Colonic mucosa (tissue), 4 donors: ENCODE measurements around the gene WDR91. TPM values are rescaled to one million over a fixed set of nuclear protein-coding genes. Genes with fewer than 3 reads are reported as not detected.

Experiments used
- DNase-seq: peaks from one replicate; pipeline ENCODE4 v3.0.0-alpha.2; 2020
- H3K27ac ChIP-seq: fragments of 200-600 bp; one replicate; pipeline ENCODE4 v1.8.0; 2021
- H3K27me3 ChIP-seq: fragments of 200-600 bp; one replicate; pipeline ENCODE4 v1.8.0; 2021
- H3K36me3 ChIP-seq: fragments of 200-600 bp; one replicate; pipeline ENCODE4 v1.8.0; 2021
- H3K4me1 ChIP-seq: fragments of 200-600 bp; one replicate; pipeline ENCODE4 v1.8.0; 2021; ENCODE audit warnings: mild to moderate bottlenecking
- H3K4me3 ChIP-seq: fragments of 200-600 bp; one replicate; pipeline ENCODE4 v1.8.0; 2021
- H3K9ac ChIP-seq, 2 donors: one replicate each; pipeline ENCODE4 v1.7.0; 2013; ENCODE audit warnings: control low read depth in 2 of 2, low read depth in 2 of 2, low read length in 2 of 2
- H3K9me3 ChIP-seq: fragments of 200-600 bp; one replicate; pipeline ENCODE4 v1.8.0; 2021
- CTCF ChIP-seq: fragments of 200-600 bp; IDR thresholded peaks from one replicate; pipeline ENCODE4 v1.8.0; 2022; ENCODE audit warnings: antibody characterized with exemption, mild to moderate bottlenecking
- intact Hi-C: fragments of 100-400 bp; cut with DNase I; formaldehyde crosslinking; loops from one replicate; pipeline ENCODE4 v1.14.1; 2022
- total RNA-seq, 2 donors: library from RNA; stranded (reverse); fragmentation: NEBNext Ultra II Directional in 1 of 2; extraction: Animal tissue kit (Norgen Biotek cat#: 25700) in 1 of 2; gene quantifications; one replicate each; pipeline ENCODE4 v1.2.1, GENCODE V29; 2021
- donor health status: healthy.
- donor health status: DM: no; HTN: no; CAD: no.
- donor health status: DM: no; HTN: no; CAD: no.

WDR91 gene
- total RNA-seq, 2 donors from 2014 or later: 4.8 to 6.5 TPM

GRCh38 chr7:135167365-135167917 lies 43.9 kb downstream of the WDR91 start:
- no peak for TF ChIP-seq CTCF
- Histone ChIP-seq H3K9me3 (no peaks in the 10 kb centered on the region), H3K27ac (no peak overlapping the region), H3K4me1 (peaks cover 6% of the 10 kb centered on the region), H3K36me3 (no peaks in the 10 kb centered on the region), H3K9ac (no peak overlapping the region), H3K27me3 (no peaks in the 10 kb centered on the region), H3K4me3 (no peak overlapping the region)
- intact Hi-C loops: no loop called here
- peak; percentile 16 for DNase-seq

- Histone ChIP-seq H3K27ac (no peak overlapping the region), H3K36me3 (no peaks in the 10 kb centered on the region), H3K9ac (no peak overlapping the region), H3K4me3 (no peak overlapping the region), H3K9me3 (no peaks in the 10 kb centered on the region), H3K27me3 (no peaks in the 10 kb centered on the region), H3K4me1 (peaks cover 6% of the 10 kb centered on the region)
- no peak for DNase-seq
- TF ChIP-seq CTCF: no peak
- intact Hi-C loops: no loop called here
These were observed 44.9 kb downstream of the WDR91 start for GRCh38 chr7:135166338-135166990.

DNA sequence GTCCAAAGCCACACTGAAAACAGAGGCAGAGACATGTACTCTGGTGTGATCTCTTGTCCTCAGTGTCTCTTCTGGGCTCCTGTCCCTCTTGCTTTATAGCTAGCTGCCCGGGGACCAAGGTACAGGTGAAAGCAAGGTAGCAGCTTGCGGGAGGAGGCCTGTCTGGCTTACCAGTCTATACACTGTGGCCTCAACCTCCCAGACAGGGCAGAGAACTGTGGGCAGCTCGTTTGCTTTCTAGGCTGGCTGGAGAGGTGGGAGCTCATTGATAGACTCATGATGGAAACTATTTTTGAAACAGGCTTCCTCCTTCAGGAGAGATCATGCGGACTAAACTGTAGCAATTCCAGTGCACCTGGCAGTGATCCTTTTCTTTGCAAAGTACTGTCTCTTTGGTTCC lies 45.5 kb downstream of the WDR91 start:
- Histone ChIP-seq H3K27ac (no peak overlapping the region), H3K4me1 (peaks cover 6% of the 10 kb centered on the region), H3K27me3 (no peaks in the 10 kb centered on the region), H3K9ac (no peak overlapping the region), H3K9me3 (no peaks in the 10 kb centered on the region), H3K4me3 (no peak overlapping the region), H3K36me3 (no peaks in the 10 kb centered on the region)
- DNase-seq: no peak
- TF ChIP-seq CTCF: no peak
- intact Hi-C loops: no loop called here

DNA sequence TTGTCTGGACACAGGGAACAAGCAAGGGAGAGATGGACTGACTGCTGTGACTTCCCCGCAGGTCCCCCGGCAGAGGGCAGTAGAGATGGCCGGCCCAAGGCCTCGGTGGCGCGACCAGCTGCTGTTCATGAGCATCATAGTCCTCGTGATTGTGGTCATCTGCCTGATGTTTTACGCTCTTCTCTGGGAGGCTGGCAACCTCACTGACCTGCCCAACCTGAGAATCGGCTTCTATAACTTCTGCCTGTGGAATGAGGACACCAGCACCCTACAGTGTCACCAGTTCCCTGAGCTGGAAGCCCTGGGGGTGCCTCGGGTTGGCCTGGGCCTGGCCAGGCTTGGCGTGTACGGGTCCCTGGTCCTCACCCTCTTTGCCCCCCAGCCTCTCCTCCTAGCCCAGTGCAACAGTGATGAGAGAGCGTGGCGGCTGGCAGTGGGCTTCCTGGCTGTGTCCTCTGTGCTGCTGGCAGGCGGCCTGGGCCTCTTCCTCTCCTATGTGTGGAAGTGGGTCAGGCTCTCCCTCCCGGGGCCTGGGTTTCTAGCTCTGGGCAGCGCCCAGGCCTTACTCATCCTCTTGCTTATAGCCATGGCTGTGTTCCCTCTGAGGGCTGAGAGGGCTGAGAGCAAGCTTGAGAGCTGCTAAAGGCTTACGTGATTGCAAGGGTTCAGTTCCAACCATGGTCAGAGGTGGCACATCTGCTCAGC lies 46.8 kb downstream of the WDR91 start:
- peaks cover 5% of the 10 kb centered on the region for H3K4me1 ChIP-seq
- no peak for DNase-seq
- no peaks in the 10 kb centered on the region for H3K36me3 ChIP-seq
- TF ChIP-seq CTCF: no peak
- H3K9ac ChIP-seq: no peak overlapping the region
- H3K4me3 ChIP-seq: no peak overlapping the region
- H3K27me3 ChIP-seq: no peaks in the 10 kb centered on the region
- intact Hi-C loops: no loop called here
- no peaks in the 10 kb centered on the region for H3K9me3 ChIP-seq
- H3K27ac ChIP-seq: no peak overlapping the region

DNA sequence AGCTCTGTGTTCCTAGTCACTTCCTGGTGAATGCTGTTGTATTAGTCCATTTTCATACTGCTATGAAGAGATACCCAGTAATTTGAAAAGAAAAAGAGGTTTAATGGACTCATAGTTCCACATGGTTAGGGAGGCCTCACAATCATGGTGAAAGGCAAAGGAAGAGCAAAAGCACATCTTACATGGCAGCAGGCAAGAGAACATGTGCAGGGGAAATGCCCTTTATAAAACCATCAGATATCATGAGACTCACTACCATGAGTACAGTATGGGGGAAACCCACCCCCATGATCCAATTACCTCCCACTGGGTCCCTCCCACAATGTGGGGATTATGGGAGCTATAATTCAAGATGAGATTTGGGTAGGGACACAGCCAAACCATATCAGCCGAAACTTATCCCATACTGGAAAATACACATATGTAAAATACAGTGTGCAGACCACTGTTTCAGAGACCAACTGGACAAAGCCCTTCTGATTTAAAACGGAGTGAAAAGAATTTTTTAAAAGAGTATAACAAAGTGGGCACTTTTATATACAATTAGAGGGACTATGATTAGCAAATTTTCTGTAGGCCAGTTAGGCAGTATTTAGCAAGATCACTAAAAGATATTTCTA lies 48.8 kb downstream of the WDR91 start:
- no peaks in the 10 kb centered on the region for H3K4me1 ChIP-seq
- intact Hi-C loops: no loop called here
- H3K4me3 ChIP-seq: no peak overlapping the region
- TF ChIP-seq CTCF: no peak
- no peak for DNase-seq
- no peaks in the 10 kb centered on the region for H3K27me3 ChIP-seq
- H3K27ac ChIP-seq: no peak overlapping the region
- no peaks in the 10 kb centered on the region for H3K36me3 ChIP-seq
- H3K9ac ChIP-seq: no peak overlapping the region
- no peaks in the 10 kb centered on the region for H3K9me3 ChIP-seq
